IPS DF 6.9 (cell line): ENCODE data around the gene CHST10.

Source experiments
- DNase-seq: peaks from one replicate; pipeline ENCODE4 v3.0.0-alpha.2; 2013; ENCODE audit warnings: low read depth, low spot score
- H3K27ac ChIP-seq: one replicate; pipeline ENCODE4 v1.5.1; 2013; ENCODE audit warnings: low read length, control low read depth
- H3K27me3 ChIP-seq: 2 replicates; pipeline ENCODE4 v1.6.1; 2013; ENCODE audit warnings: mild to moderate bottlenecking, low read length; ENCODE audit not compliant: control insufficient read depth, insufficient read depth
- H3K36me3 ChIP-seq: 2 replicates; pipeline ENCODE4 v1.6.1; 2013; ENCODE audit warnings: low read length; ENCODE audit not compliant: control insufficient read depth, insufficient read depth
- H3K4me1 ChIP-seq: 2 replicates; pipeline ENCODE4 v1.6.1; 2013; ENCODE audit warnings: low read length; ENCODE audit not compliant: control insufficient read depth, insufficient read depth
- H3K4me3 ChIP-seq: 2 replicates; pipeline ENCODE4 v1.5.1; 2013; ENCODE audit warnings: mild to moderate bottlenecking, low read length
- H3K9me3 ChIP-seq: 2 replicates; pipeline ENCODE4 v1.6.1; 2013; ENCODE audit warnings: low read length, inconsistent platforms; ENCODE audit not compliant: control insufficient read depth, insufficient read depth
- WGBS: extraction: QIAGEN DNeasy Blood & Tissue Kit; methylation state at CpG from one replicate; pipeline ENCODE4 v1.1.7; 2013; ENCODE audit warnings: mixed read lengths, missing lambda C conversion rate; ENCODE audit not compliant: insufficient read length, insufficient coverage; 5-methylcytosine and 5-hydroxymethylcytosine counted together

The CHST10 gene

DNA sequence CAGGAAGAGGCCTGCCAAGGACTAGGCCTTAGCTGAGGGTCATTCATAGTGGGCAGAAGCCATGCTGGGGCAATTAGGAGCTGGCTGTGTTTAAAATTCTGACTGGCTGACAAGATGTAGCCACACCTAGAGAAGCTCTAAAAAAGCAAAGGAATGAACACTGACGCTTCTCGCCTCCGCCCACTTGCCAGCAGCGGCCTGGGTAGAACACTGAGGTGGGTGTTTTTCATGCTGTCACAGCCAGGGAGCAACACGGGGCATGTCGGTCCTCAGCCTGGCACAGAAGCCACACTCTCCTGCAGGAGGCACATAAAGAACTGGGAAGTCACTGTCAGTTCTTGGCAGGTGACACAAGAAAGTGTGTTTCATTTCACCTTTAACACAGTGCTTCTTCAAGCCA, 10.4 kb downstream of the CHST10 start:
- H3K27ac ChIP-seq: no peak overlapping the region
- H3K9me3 ChIP-seq: no peaks in the 10 kb centered on the region
- no peak for DNase-seq
- peaks cover 10% of the 10 kb centered on the region for H3K4me1 ChIP-seq
- H3K4me3 ChIP-seq: no peak overlapping the region
- no CpG with 5 or more reads among the region's 6 CpGs for WGBS
- H3K36me3 ChIP-seq: peaks cover 8% of the 10 kb centered on the region
- H3K27me3 ChIP-seq: no peaks in the 10 kb centered on the region

DNA sequence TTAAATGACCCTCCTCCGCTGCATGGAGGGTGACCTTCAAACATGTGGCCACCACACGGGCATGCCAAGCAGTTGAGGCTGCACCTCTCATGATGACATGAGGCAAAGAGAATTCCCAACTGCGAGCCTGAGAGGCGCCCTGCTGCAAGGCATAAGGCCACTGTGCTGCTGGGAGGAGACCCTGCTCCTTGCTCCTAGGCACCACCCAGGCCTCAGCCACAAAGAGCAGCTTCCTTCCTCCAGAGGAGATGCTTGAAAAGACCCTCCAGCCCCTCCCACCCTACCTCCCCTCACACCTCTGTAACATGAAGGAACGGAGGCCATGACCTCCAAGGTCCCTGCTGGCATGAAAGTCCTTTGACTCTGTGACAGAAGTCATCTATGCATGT, 11.4 kb downstream of the CHST10 start:
- Histone ChIP-seq H3K36me3 (peaks cover 9% of the 10 kb centered on the region), H3K27me3 (no peaks in the 10 kb centered on the region), H3K9me3 (no peaks in the 10 kb centered on the region), H3K4me3 (no peak overlapping the region), H3K4me1 (peaks cover 7% of the 10 kb centered on the region), H3K27ac (no peak overlapping the region)
- WGBS: no CpG with 5 or more reads among the region's 5 CpGs
- no peak for DNase-seq

DNA sequence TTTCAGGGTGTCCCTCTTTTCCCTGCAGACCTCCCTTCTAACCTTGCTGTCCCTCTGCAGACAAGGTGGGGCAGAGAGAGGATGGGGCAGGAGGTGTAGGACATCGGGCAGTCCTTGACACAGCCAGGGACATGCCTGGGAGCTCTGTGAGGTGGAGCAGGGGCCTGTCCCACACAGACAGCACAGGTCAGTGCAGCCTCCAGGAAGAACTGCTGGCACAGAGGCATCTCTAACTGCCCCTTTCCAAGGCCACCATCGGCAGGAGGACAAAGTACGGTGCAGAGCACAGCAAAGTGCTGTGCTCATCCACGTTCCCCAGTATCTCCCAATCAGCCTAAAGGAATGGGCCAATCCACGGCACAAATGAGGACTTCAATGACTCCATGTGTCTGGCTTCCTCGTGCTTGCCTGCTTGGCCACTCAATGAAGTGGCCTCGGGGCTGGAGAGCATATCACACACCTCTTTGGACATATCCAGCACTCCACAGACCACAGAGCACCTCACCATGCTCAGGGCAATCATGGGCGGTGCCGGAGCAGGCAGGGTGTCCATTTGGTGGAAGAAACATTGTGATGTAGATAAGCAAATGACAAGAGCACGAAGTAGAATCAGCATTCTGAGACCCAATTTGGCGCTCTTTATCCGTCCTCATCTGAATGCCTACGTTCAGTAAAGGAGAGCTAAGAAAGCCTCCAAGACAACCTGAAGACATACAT, 11.9 kb downstream of the CHST10 start:
- no peak overlapping the region for H3K4me3 ChIP-seq
- no peaks in the 10 kb centered on the region for H3K9me3 ChIP-seq
- H3K27me3 ChIP-seq: no peaks in the 10 kb centered on the region
- no peak overlapping the region for H3K27ac ChIP-seq
- WGBS: no CpG with 5 or more reads among the region's 13 CpGs
- H3K4me1 ChIP-seq: peaks cover 7% of the 10 kb centered on the region
- DNase-seq: no peak
- H3K36me3 ChIP-seq: peaks cover 9% of the 10 kb centered on the region

DNA sequence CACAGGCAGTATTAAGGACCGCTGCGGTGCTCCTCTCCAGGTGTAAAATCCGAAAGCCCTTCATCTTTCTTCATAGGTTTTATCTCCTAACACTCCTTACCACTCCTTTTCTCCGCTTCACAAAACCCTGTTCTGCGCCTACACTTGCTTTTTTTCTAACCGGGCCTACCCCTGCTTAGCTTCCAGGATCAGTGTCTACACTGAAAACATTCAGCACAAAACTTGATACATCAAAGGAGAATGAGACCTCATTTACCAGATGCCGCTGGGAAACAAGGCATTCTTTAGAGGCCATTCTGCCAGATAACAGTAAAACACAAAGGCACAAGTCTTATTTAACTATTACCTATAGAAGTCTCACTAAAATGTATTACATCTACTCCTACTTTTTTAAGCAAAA, 13.1 kb downstream of the CHST10 start:
- peaks cover 9% of the 10 kb centered on the region for H3K36me3 ChIP-seq
- H3K27ac ChIP-seq: no peak overlapping the region
- WGBS: 100% methylated on average over 3 of the region's 7 CpGs
- DNase-seq: no peak
- no peaks in the 10 kb centered on the region for H3K9me3 ChIP-seq
- no peak overlapping the region for H3K4me3 ChIP-seq
- no peaks in the 10 kb centered on the region for H3K27me3 ChIP-seq
- H3K4me1 ChIP-seq: peaks cover under 1% of the 10 kb centered on the region; the same call in 1 of the 2 replicates

DNA sequence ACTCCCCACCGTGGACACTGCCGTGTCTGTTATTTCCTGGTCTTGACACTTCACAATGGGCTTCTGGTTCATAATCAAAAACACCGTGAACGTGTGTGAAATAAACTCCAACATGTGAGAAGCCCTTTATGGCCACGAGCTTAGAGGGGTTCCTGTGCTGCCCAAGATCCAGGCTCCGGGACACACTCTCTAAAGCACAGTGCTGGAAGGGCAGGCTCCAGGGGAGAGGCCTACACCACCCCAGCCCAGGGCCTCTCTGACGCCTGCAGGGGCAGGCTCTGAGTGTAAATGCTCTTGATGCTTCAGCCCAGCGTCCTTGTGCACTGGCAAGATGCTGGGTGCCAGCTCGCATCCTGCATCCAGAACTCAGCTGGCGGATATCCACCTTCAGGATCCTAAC, 13.7 kb downstream of the CHST10 start:
- H3K27me3 ChIP-seq: no peaks in the 10 kb centered on the region
- peaks cover 9% of the 10 kb centered on the region for H3K36me3 ChIP-seq
- H3K4me3 ChIP-seq: no peak overlapping the region
- H3K27ac ChIP-seq: no peak overlapping the region
- H3K9me3 ChIP-seq: no peaks in the 10 kb centered on the region
- no peak for DNase-seq
- H3K4me1 ChIP-seq: no peaks in the 10 kb centered on the region
- no CpG with 5 or more reads among the region's 10 CpGs for WGBS

DNA sequence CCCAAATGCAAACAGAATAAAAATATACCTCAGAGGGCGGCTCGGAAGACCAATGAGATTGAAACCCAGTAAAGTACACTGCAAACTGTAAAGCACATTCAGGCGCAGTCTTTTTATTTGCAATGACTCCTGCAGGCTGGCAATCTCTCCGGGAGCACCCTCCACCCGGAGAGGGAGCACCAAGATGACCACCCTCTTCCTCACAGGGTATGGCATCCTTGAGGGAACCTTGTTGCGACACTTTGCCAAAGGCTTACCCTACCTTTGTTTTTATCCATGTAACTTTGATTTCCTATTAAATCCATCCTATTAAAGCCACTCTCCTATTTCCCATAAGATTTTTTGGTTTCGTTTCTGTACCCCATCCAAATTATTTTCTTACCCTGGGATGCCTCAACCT, 16.2 kb downstream of the CHST10 start:
- WGBS: no CpG with 5 or more reads among the region's 7 CpGs

DNA sequence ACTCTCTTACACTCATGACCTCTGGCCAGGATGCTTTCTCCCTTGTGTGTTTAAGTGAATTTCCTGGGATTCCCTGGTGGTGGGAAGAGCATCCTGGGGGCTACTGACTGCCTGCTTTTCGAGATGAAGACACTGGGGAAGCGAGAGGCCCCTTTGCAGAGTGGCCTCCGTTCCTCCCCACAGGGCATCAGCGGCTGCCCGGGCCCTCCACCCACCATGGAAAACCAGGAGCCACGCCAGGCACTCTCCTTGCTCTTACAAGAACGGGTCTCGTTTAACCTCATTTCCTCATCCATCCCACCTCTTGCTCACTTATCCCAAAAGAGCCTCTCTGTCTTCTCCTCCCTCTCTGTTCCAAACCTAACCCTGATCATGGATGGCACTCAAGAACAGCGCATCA, 17.8 kb downstream of the CHST10 start:
- WGBS: no CpG with 5 or more reads among the region's 9 CpGs
- no peaks in the 10 kb centered on the region for H3K4me1 ChIP-seq
- H3K36me3 ChIP-seq: peaks cover 10% of the 10 kb centered on the region

More for the DNA sequence above, 16.2 kb downstream of the CHST10 start:
- H3K4me3 ChIP-seq: no peak overlapping the region
- no peak overlapping the region for H3K27ac ChIP-seq
- H3K36me3 ChIP-seq: peaks cover 11% of the 10 kb centered on the region
- no peaks in the 10 kb centered on the region for H3K4me1 ChIP-seq
- no peaks in the 10 kb centered on the region for H3K9me3 ChIP-seq
- H3K27me3 ChIP-seq: no peaks in the 10 kb centered on the region
- no peak for DNase-seq

DNA sequence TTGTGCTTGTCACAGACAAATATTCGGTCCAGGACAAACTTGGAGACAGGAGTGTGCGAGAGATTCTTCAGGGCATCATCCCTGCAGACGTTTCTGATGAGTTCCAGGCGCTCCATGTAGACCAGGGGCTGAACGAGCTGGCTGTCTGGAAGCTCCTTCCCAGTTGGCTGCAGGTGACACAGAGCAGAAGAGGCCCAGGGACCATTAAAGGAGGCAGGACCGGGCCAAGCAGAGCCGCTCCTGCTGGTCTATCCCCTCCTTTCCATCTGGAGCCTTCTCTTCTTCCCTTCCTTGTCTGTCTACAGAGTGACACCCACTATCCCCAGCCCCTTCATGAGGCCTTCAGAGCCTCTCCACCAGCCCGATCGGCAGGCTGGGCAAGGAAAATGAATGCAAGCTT, 19.5 kb downstream of the CHST10 start:
- WGBS: no CpG with 5 or more reads among the region's 9 CpGs
- Histone ChIP-seq H3K27ac (no peak overlapping the region), H3K4me3 (no peak overlapping the region), H3K27me3 (no peaks in the 10 kb centered on the region), H3K36me3 (peaks cover 17% of the 10 kb centered on the region), H3K4me1 (no peaks in the 10 kb centered on the region), H3K9me3 (no peaks in the 10 kb centered on the region)
- DNase-seq: no peak

More for the DNA sequence above, 17.8 kb downstream of the CHST10 start:
- no peak for DNase-seq
- Histone ChIP-seq H3K27me3 (no peaks in the 10 kb centered on the region), H3K27ac (no peak overlapping the region), H3K4me3 (no peak overlapping the region), H3K9me3 (no peaks in the 10 kb centered on the region)

DNA sequence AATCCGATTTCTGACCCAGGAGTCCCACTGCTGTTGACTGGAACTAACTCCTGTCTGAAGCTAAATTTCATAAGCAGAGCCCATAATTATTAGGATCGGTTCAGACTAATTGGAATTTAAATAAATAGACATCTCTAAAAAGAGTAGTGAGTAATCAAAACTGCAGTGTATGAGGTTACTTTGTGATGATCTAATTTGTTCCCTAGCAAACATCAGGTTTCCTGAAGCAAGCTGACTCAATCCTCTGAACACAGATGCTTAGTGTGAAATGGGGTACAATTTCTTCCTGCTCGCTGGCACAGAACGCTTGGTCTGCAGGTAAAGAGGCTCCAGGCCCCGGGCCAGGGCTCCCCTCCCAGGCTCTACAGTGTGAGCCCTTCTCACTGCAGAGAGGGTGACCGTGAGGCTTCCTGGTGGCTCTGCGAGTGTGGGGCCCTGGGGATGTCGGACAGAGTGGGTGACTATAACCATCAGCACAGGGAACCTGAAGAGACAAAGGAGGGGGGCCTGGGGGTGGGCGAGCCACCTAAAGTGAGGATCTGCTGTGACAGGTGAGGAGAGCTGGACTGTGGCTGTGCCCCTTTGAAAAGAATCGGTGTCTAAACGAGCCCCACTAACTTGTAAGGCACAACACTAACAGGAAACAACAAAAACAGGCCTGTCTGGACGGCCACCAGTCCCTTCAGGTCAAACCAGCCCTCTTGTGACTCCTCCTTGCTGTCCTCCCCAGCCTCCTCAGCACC, 20.2 kb downstream of the CHST10 start:
- DNase-seq: no peak
- Histone ChIP-seq H3K9me3 (no peaks in the 10 kb centered on the region), H3K36me3 (peaks cover 22% of the 10 kb centered on the region), H3K27ac (no peak overlapping the region), H3K27me3 (no peaks in the 10 kb centered on the region), H3K4me1 (no peaks in the 10 kb centered on the region), H3K4me3 (no peak overlapping the region)
- no CpG with 5 or more reads among the region's 12 CpGs for WGBS

DNA sequence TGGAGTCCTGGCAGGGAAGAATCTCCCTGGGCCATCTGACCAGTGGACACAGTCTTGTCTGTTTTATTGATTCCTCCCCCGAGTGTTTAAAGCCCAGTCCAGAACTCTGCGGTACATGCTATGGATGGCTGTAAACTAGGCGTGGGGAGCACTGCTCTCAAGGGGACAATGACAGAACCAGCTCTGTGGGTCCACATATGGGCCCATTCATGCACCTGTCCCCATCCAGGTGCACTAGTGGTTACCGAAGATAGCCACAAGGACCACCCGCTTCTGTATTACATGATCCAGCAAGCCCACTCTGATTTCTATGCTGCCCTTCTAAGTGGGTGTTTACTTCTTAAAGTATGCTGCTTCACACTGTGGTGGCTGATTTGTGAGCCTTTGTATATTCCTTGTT, 21.0 kb downstream of the CHST10 start:
- WGBS: no CpG with 5 or more reads among the region's 5 CpGs
- H3K36me3 ChIP-seq: peaks cover 26% of the 10 kb centered on the region
- H3K9me3 ChIP-seq: no peaks in the 10 kb centered on the region
- no peak overlapping the region for H3K27ac ChIP-seq
- no peaks in the 10 kb centered on the region for H3K4me1 ChIP-seq
- no peak overlapping the region for H3K4me3 ChIP-seq
- no peak for DNase-seq
- no peaks in the 10 kb centered on the region for H3K27me3 ChIP-seq
